K562 (cell line): ENCODE data around the gene ANO1.

Source experiments
- MLX ChIP-seq, 2 experiments: fragments of 450-650 bp in 1 of 2; sonication (generic) in 1 of 2; formaldehyde crosslinking; conservative IDR thresholded peaks; 2 replicates each; pipeline versions ENCODE4 v1.4.0 to v1.8.1; 2020 to 2022; ENCODE audit warnings: mild to moderate bottlenecking in 1 of 2, missing genetic modification reagents in 1 of 2
- REST ChIP-seq, 2 experiments: fragments of 450-650 bp; formaldehyde crosslinking in 1 of 2; IDR thresholded peaks; 2 replicates each; pipeline versions ENCODE4 v1.4.0 to v1.6.1; 2014 to 2020; ENCODE audit warnings: mild to moderate bottlenecking in 2 of 2, borderline replicate concordance in 1 of 2, low read depth in 1 of 2

DNA sequence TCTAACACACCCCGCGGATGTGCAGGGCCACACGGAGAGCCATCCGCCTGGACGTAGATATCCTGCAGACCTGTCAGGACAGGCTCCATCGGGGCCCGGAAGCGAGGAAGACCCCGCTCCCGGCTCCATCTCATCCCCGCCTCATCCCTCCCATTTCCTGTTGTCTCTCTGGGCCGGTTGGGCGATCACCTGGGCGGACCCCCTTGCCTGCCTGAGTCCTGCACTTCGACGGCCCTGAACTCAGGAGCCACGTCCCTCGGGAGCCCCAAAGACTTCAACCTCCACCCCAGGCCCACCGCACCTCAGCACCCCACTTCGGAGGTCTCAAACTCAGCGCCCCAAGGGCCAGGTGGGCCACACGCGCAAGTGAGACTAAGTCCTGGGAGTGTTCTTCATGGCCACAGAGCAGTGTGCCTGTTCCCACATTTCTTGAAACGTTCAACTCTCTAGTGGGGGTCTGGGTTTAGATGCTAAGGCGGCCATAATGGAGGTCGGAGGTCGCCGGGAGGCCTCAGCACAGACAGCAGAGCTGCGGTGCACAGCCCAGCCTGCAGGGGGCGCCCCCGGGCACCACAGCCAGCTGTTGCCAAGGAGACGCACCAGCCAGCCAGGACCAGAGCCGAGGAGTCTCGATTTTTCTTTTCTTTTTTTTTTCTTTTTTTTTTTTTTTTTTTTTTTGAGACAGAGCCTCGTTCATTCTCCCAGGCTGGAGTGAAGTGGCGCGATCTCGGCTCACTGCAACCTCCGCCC is 99.0 kb downstream of the ANO1 start:
- TF ChIP-seq REST (IDR thresholded peaks at IDR 0.05; ENCODE audit: borderline replicate concordance): peak; percentile 28; the same call in 1 of the 2 replicates
- TF ChIP-seq REST (CRISPR knock-in tag; IDR thresholded peaks at IDR 0.05; ENCODE audit: low read depth): no peak
- TF ChIP-seq MLX (CRISPR knock-in tag; conservative IDR thresholded peaks at IDR 0.05): no peak
